ENCODE data around the gene TPP1. TPM values are rescaled to one million over a fixed set of nuclear protein-coding genes. Genes with fewer than 3 reads are reported as not detected.

Gene TPP1
- polyA plus RNA-seq, 1 donor (not counting 4 experiments of a cell fraction or from before 2014, with no cell fraction given), result 55.3 TPM

DNA sequence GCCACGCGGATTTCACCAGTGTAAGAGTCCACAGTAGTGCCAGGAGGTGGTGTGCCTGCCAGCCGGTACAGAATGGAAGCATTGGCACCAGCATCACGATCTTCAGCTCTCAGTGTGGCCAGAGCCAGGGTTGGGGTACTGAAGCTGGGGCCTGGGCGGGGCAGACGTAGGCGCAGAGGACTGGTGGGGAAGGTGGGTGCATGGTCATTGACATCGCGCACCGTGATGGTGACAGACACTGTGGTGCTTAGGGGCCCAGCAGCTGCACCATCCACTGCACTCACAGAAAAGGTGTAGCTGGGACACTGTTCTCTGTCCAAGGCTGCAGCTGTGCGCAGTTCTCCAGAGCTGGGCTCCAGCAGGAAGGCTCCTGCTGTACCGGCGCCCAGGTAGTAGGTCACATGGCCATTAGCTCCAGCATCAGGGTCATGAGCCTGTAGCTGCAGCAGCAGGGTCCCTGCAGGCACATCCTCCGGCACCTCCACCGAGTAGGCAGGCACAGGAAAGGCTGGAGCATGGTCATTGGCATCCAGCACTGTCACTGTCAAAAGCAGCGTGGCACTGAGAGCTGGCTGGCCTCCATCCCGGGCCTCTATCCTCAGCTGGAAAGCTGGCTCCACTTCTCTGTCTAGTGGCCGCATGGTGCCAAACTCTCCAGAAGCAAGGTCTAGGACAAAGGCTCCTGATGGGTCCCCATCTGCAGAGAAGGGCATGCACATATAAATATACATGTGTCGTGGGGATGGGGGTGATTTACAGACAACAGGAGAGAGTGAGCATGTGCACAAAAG lies 7.9 kb upstream of the TPP1 start:
- dilution Hi-C loops (cut with MboI; ENCODE audit: extremely low pct_ligation_motif_present, low sequenced_read_pairs), result no loop called here
- DNase-seq (ENCODE audit: low read depth, low spot score), result no peak
- Histone ChIP-seq H3K36me3 (ENCODE audit: control insufficient read depth in 2 of 2, extremely low read depth in 1 of 2, insufficient read depth in 2 of 2, low read length in 2 of 2) (no peaks in the 10 kb centered on the region), H4K20me1 (ENCODE audit: control insufficient read depth, extremely low read depth, insufficient read depth, low read length) (no peaks in the 10 kb centered on the region), H3K4me2 (ENCODE audit: control insufficient read depth, extremely low read depth, insufficient read depth, low read depth, low read length) (no peak overlapping the region), H3K4me1 (ENCODE audit: control insufficient read depth, extremely low read depth, insufficient read depth, low read length) (no peaks in the 10 kb centered on the region), H3K4me3 (ENCODE audit: control insufficient read depth in 2 of 3, extremely low read depth in 1 of 3, insufficient read depth in 2 of 3, low read depth in 1 of 3, low read length in 3 of 3) (no peak overlapping the region), H3K27me3 (ENCODE audit: control insufficient read depth, extremely low read depth, insufficient read depth, low read length) (peaks cover 45% of the 10 kb centered on the region), H3K9me3 (ENCODE audit: control insufficient read depth, low read depth, low read length) (no peaks in the 10 kb centered on the region), H3K9ac (ENCODE audit: control insufficient read depth, extremely low read depth, insufficient read depth, low read length) (no peak overlapping the region), H3K79me2 (ENCODE audit: control insufficient read depth, insufficient read depth, low read length) (no peaks in the 10 kb centered on the region), H2AFZ (ENCODE audit: control insufficient read depth, low read length) (no peak overlapping the region), H3K9me1 (ENCODE audit: control insufficient read depth, extremely low read depth, insufficient read depth, low read length) (no peaks in the 10 kb centered on the region), H3K27ac (ENCODE audit: control insufficient read depth, insufficient read depth, low read length) (no peak overlapping the region)
- TF ChIP-seq, protein P1, sequence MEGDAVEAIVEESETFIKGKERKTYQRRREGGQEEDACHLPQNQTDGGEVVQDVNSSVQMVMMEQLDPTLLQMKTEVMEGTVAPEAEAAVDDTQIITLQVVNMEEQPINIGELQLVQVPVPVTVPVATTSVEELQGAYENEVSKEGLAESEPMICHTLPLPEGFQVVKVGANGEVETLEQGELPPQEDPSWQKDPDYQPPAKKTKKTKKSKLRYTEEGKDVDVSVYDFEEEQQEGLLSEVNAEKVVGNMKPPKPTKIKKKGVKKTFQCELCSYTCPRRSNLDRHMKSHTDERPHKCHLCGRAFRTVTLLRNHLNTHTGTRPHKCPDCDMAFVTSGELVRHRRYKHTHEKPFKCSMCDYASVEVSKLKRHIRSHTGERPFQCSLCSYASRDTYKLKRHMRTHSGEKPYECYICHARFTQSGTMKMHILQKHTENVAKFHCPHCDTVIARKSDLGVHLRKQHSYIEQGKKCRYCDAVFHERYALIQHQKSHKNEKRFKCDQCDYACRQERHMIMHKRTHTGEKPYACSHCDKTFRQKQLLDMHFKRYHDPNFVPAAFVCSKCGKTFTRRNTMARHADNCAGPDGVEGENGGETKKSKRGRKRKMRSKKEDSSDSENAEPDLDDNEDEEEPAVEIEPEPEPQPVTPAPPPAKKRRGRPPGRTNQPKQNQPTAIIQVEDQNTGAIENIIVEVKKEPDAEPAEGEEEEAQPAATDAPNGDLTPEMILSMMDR (optimal IDR thresholded peaks at IDR 0.05 in 1 of 3, IDR thresholded peaks at IDR 0.05 in 1 of 3, conservative IDR thresholded peaks at IDR 0.05 in 1 of 3; ENCODE audit: extremely low read depth in 1 of 3, insufficient read depth in 2 of 3, low read length in 3 of 3), result no peak
- no peak for TF ChIP-seq EZH2 (IDR thresholded peaks at IDR 0.05; ENCODE audit: low read length)
- FAIRE-seq, result no peak

DNA sequence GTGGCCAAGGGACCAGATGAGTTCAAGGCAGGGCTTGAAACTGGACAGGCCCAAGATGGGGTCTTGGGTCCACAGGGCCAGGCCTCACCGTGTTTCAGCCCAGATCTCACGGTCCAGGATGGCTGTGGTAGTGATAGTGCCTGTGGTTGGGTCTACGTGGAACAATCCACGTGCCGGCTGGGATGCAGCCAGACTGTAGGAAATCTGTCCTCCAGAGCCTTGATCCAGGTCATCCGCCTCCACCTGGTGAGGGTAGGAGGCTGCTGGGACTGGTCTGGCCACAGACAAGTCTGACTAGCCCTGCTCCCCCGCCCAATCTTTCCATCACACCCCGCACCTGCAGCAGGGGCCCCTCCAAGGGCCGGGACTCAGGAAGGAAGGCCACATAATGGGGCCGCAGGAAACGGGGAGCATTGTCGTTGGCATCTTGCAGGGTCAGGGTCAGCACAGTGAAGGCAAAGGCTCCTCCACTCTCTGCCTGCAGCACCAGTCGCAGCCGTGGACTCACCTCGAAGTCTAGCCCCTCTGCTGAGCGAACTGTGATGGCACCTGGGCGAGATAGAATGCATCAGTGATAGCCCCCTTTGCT lies 6.7 kb upstream of the TPP1 start:
- Histone ChIP-seq H3K27me3 (ENCODE audit: control insufficient read depth, extremely low read depth, insufficient read depth, low read length) (peaks cover 32% of the 10 kb centered on the region), H3K9ac (ENCODE audit: control insufficient read depth, extremely low read depth, insufficient read depth, low read length) (no peak overlapping the region), H3K4me3 (ENCODE audit: control insufficient read depth in 2 of 3, extremely low read depth in 1 of 3, insufficient read depth in 2 of 3, low read depth in 1 of 3, low read length in 3 of 3) (no peak overlapping the region), H2AFZ (ENCODE audit: control insufficient read depth, low read length) (no peak overlapping the region), H3K36me3 (ENCODE audit: control insufficient read depth in 2 of 2, extremely low read depth in 1 of 2, insufficient read depth in 2 of 2, low read length in 2 of 2) (no peaks in the 10 kb centered on the region), H3K27ac (ENCODE audit: control insufficient read depth, insufficient read depth, low read length) (no peak overlapping the region), H3K4me1 (ENCODE audit: control insufficient read depth, extremely low read depth, insufficient read depth, low read length) (no peaks in the 10 kb centered on the region), H4K20me1 (ENCODE audit: control insufficient read depth, extremely low read depth, insufficient read depth, low read length) (no peaks in the 10 kb centered on the region), H3K4me2 (ENCODE audit: control insufficient read depth, extremely low read depth, insufficient read depth, low read depth, low read length) (no peak overlapping the region), H3K79me2 (ENCODE audit: control insufficient read depth, insufficient read depth, low read length) (no peaks in the 10 kb centered on the region), H3K9me1 (ENCODE audit: control insufficient read depth, extremely low read depth, insufficient read depth, low read length) (no peaks in the 10 kb centered on the region), H3K9me3 (ENCODE audit: control insufficient read depth, low read depth, low read length) (no peaks in the 10 kb centered on the region)
- FAIRE-seq (no peak), DNase-seq (ENCODE audit: low read depth, low spot score) (no peak)
- dilution Hi-C loops (cut with MboI; ENCODE audit: extremely low pct_ligation_motif_present, low sequenced_read_pairs), result no loop called here
- TF ChIP-seq, protein P1 (optimal IDR thresholded peaks at IDR 0.05 in 1 of 3, IDR thresholded peaks at IDR 0.05 in 1 of 3, conservative IDR thresholded peaks at IDR 0.05 in 1 of 3; ENCODE audit: extremely low read depth in 1 of 3, insufficient read depth in 2 of 3, low read length in 3 of 3), result no peak
- TF ChIP-seq EZH2 (IDR thresholded peaks at IDR 0.05; ENCODE audit: low read length), result no peak

All from keratinocyte (primary cell).